GM03348 (cell line): ENCODE results near the gene PSKH1.
"Not testable (repeated sequence)": the region's sequence is repeated elsewhere in the genome, so short reads cannot be mapped to it uniquely, and the experiment has no call there.

ENCODE experiments used
- DNase-seq: peaks from one replicate; pipeline ENCODE4 v3.0.0; 2012; ENCODE audit warnings: low spot score

PSKH1 gene

GRCh38 chr16:67892899-67893742 is at the start of gene PSKH1:
TSS of gene PSKH1 (plus strand) at chr16:67893254. CDS start at chr16:67908750, 15,496 bp downstream.
- DNase-seq, result peak; percentile 99

GRCh38 chr16:67843343-67843765 is 49.7 kb upstream of the PSKH1 start:
- DNase-seq, result peak; percentile 15

- peak; percentile 37 for DNase-seq
Observed at GRCh38 chr16:67844497-67844896, 48.6 kb upstream of the PSKH1 start.

GRCh38 chr16:67845291-67846062 is 47.6 kb upstream of the PSKH1 start:
- no peak for DNase-seq

- DNase-seq, result no peak
Observed at GRCh38 chr16:67846063-67846319, 47.1 kb upstream of the PSKH1 start.

- peak; percentile 96 for DNase-seq
Observed at GRCh38 chr16:67846320-67847063, 46.6 kb upstream of the PSKH1 start, which contains the start of gene NUTF2. TSS of gene NUTF2 (plus strand) at chr16:67846933. CDS start at chr16:67865131, 18,198 bp downstream.

- DNase-seq, result peak; percentile 74
Observed at GRCh38 chr16:67847064-67847861, 45.8 kb upstream of the PSKH1 start, which contains the start of gene CENPT. TSS of gene CENPT (minus strand) at chr16:67847693. CDS start at chr16:67833859, 13,834 bp downstream.

- DNase-seq, result no peak
Observed at GRCh38 chr16:67848118-67848517, 44.9 kb upstream of the PSKH1 start.

GRCh38 chr16:67853670-67854069 is 39.4 kb upstream of the PSKH1 start:
- no peak for DNase-seq

- no peak for DNase-seq
Observed at GRCh38 chr16:67855789-67856188, 37.3 kb upstream of the PSKH1 start.

GRCh38 chr16:67856927-67857546 is 36.0 kb upstream of the PSKH1 start:
- no peak for DNase-seq

GRCh38 chr16:67857547-67858233 is 35.4 kb upstream of the PSKH1 start:
- DNase-seq, result peak; percentile 94

GRCh38 chr16:67858500-67858899 is 34.6 kb upstream of the PSKH1 start:
- DNase-seq, result no peak

GRCh38 chr16:67860589-67861398 is 32.3 kb upstream of the PSKH1 start:
- peak; percentile 64 for DNase-seq

GRCh38 chr16:67861877-67862276 is 31.2 kb upstream of the PSKH1 start:
- no peak for DNase-seq

GRCh38 chr16:67862623-67863583 is 30.2 kb upstream of the PSKH1 start:
- DNase-seq, result peak; percentile 28

GRCh38 chr16:67864044-67864443 is 29.0 kb upstream of the PSKH1 start:
- DNase-seq, result not testable (repeated sequence)

GRCh38 chr16:67864594-67864993 is 28.5 kb upstream of the PSKH1 start:
- DNase-seq, result no peak
